Glutamatergic neuron (in vitro differentiated cells): ENCODE results near the gene YBX1. TPM values are rescaled to one million over a fixed set of nuclear protein-coding genes. Genes with fewer than 3 reads are reported as not detected.
A peak's percentile ranks its signal among the peaks of the same experiment; 100 is the strongest.

Experiments used
- DNase-seq: peaks from one replicate; pipeline ENCODE4 v3.0.0; 2022
- H3K27ac Mint-ChIP-seq: one replicate; pipeline ENCODE4 v1.8.0; 2020; ENCODE audit warnings: mild to moderate bottlenecking, mixed read lengths, inconsistent platforms; ENCODE audit not compliant: unreplicated experiment
- H3K27me3 Mint-ChIP-seq: one replicate; pipeline ENCODE4 v1.8.0; 2020; ENCODE audit warnings: mild to moderate bottlenecking, moderate library complexity, mixed read lengths, inconsistent platforms; ENCODE audit not compliant: unreplicated experiment
- H3K36me3 Mint-ChIP-seq: one replicate; pipeline ENCODE4 v1.8.0; 2020; ENCODE audit warnings: mild to moderate bottlenecking, mixed read lengths, inconsistent platforms; ENCODE audit not compliant: unreplicated experiment
- H3K4me1 Mint-ChIP-seq: one replicate; pipeline ENCODE4 v1.8.0; 2020; ENCODE audit warnings: mild to moderate bottlenecking, low read depth, mixed read lengths, inconsistent platforms; ENCODE audit not compliant: unreplicated experiment
- H3K4me3 Mint-ChIP-seq: one replicate; pipeline ENCODE4 v1.8.0; 2020; ENCODE audit warnings: mild to moderate bottlenecking, mixed read lengths, inconsistent platforms; ENCODE audit not compliant: unreplicated experiment
- H3K9me3 Mint-ChIP-seq: one replicate; pipeline ENCODE4 v1.8.0; 2020; ENCODE audit warnings: mild to moderate bottlenecking, moderate library complexity, mixed read lengths, inconsistent platforms; ENCODE audit not compliant: unreplicated experiment
- total RNA-seq: library from RNA; stranded (reverse); fragmentation: NEBNext Ultra II Directional; extraction: Animal tissue kit (Norgen Biotek cat#: 25700); gene quantifications from one replicate; pipeline ENCODE4 v1.2.1, GENCODE V29; 2021; ENCODE audit not compliant: unreplicated experiment
- TF ChIP-seq, protein P1 (sequence below): fragments of 200-600 bp; sonication (generic); IDR thresholded peaks from one replicate; pipeline ENCODE4 v1.5.0; 2021; ENCODE audit not compliant: partially characterized antibody, unreplicated experiment

YBX1 gene
- total RNA-seq, 1 donor from 2014 or later, result 531 TPM

DNA sequence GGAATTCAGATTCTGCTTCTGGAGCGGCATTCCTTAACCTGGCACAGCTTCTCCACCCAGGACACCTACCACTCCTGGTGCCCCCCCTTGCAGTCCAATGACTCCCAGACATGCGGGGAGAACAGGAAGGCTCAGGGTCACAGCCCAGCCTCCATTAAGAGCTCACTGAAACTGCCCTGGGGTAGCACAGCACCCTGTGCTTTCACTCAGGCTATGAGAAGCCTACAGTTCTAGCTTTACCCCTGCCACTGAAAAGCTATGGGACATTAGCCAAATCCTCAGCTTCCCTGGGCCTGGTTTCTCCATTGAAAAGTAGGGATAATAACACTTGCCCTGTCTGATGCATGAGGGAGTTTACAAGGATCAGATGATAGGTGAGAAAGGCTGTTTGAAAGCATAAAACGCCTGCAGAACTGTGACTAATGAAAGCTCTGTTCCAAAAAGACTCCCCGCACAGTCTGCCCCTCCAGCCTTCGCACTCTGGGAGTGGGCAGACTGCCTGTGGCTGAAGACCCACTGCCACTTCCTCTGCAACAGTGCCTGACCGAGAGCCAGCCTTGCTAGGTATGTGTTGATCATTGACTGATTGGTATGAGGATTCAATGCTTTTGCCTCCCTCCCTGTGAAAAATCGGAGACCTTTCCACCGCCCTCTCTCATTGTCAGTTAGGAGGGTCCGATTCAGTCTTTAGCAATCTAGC, 60.5 kb downstream of the YBX1 start:
- Mint-ChIP-seq H3K4me3 (no peak overlapping the region), H3K27me3 (peaks cover 14% of the 10 kb centered on the region), H3K9me3 (peaks cover 7% of the 10 kb centered on the region), H3K4me1 (peaks cover 12% of the 10 kb centered on the region), H3K36me3 (peaks cover 7% of the 10 kb centered on the region), H3K27ac (no peak overlapping the region)
- no peak for DNase-seq
- TF ChIP-seq, protein P1, sequence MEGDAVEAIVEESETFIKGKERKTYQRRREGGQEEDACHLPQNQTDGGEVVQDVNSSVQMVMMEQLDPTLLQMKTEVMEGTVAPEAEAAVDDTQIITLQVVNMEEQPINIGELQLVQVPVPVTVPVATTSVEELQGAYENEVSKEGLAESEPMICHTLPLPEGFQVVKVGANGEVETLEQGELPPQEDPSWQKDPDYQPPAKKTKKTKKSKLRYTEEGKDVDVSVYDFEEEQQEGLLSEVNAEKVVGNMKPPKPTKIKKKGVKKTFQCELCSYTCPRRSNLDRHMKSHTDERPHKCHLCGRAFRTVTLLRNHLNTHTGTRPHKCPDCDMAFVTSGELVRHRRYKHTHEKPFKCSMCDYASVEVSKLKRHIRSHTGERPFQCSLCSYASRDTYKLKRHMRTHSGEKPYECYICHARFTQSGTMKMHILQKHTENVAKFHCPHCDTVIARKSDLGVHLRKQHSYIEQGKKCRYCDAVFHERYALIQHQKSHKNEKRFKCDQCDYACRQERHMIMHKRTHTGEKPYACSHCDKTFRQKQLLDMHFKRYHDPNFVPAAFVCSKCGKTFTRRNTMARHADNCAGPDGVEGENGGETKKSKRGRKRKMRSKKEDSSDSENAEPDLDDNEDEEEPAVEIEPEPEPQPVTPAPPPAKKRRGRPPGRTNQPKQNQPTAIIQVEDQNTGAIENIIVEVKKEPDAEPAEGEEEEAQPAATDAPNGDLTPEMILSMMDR, result no peak

GRCh38 chr1:42743317-42744147, 61.3 kb downstream of the YBX1 start:
- no peak overlapping the region for H3K4me3 Mint-ChIP-seq
- H3K9me3 Mint-ChIP-seq, result peaks cover 7% of the 10 kb centered on the region
- DNase-seq, result no peak
- H3K27ac Mint-ChIP-seq, result no peak overlapping the region
- peaks cover 18% of the 10 kb centered on the region for H3K27me3 Mint-ChIP-seq
- peaks cover 12% of the 10 kb centered on the region for H3K4me1 Mint-ChIP-seq
- peaks cover 7% of the 10 kb centered on the region for H3K36me3 Mint-ChIP-seq
- TF ChIP-seq, protein P1, result no peak

DNA sequence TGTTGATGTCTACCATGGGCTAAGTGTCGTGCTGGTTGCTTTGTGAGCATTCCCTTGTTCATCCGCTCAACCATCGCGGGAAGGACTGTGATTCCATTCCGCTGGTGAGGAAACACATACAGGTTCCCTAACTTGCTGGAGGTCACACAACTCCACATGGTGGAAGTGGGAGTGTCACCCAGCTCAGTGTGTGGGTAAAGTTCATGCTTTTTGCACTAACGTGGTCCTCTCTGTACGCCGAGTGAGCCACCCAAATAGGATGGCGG, 61.9 kb downstream of the YBX1 start:
- Mint-ChIP-seq H3K4me3 (no peak overlapping the region), H3K4me1 (peaks cover 12% of the 10 kb centered on the region), H3K36me3 (peaks cover 7% of the 10 kb centered on the region), H3K27ac (no peak overlapping the region), H3K9me3 (peaks cover 7% of the 10 kb centered on the region), H3K27me3 (peaks cover 20% of the 10 kb centered on the region)
- DNase-seq, result no peak
- TF ChIP-seq, protein P1, result no peak

GRCh38 chr1:42745851-42746250, 63.6 kb downstream of the YBX1 start:
- TF ChIP-seq, protein P1, result no peak
- Mint-ChIP-seq H3K36me3 (peaks cover 20% of the 10 kb centered on the region), H3K4me3 (no peak overlapping the region), H3K27me3 (peaks cover 17% of the 10 kb centered on the region), H3K4me1 (peaks cover 12% of the 10 kb centered on the region), H3K27ac (no peak overlapping the region), H3K9me3 (peaks cover 11% of the 10 kb centered on the region)
- no peak for DNase-seq

DNA sequence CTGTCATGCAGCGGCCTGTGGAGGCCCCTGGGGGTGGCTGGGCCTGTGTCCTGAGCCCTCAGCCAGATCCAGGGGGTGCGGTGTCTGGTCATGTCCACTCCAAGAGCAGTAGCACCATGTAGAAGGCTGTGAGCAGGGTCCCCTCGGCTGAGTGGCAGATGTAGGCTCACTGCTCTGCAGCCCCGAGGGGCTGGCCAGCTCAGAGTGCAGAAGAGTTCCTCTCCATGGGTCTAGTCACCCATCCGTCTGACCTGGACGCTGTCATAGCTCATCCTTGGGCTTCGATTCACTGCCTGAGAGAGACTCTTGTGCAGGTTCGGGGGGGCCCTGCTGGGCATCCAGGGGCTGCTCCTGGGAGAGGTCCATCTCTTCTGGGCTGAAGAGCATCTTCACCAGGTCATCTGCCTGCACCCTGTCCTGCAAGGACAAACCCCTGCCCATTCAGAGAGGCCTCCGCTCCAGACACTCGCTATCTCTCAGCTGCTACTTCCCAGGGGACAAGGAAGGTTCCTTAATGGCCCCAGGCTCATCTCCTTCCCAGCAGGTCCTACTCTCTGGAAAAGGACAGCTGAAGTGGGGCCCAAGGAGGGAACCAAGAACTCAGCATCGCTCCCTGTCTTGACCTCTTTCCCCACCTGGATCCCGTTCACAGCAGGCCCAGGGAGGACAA, 64.4 kb downstream of the YBX1 start:
- H3K27ac Mint-ChIP-seq, result peak overlapping the region; percentile 12
- H3K9me3 Mint-ChIP-seq, result peaks cover 11% of the 10 kb centered on the region
- H3K4me3 Mint-ChIP-seq, result no peak overlapping the region
- H3K4me1 Mint-ChIP-seq, result peaks cover 12% of the 10 kb centered on the region
- TF ChIP-seq, protein P1, result no peak
- peaks cover 22% of the 10 kb centered on the region for H3K36me3 Mint-ChIP-seq
- DNase-seq, result no peak
- H3K27me3 Mint-ChIP-seq, result peaks cover 17% of the 10 kb centered on the region
